Transverse colon (tissue), 4 donors: ENCODE data around the gene NAT10.

Source experiments
- POLR2A ChIP-seq: fragments of 450-650 bp; IDR thresholded peaks from one replicate; pipeline ENCODE4 v1.6.1; 2016; ENCODE audit warnings: antibody characterized with exemption, mild to moderate bottlenecking, moderate library complexity
- POLR2AphosphoS5 ChIP-seq, 3 donors: sonication (generic); formaldehyde crosslinking; IDR thresholded peaks; one replicate each; pipeline ENCODE4 v1.6.1; 2016; ENCODE audit warnings: antibody characterized with exemption in 3 of 3
- TF ChIP-seq, protein P1 (sequence below), 5 experiments: fragments of 200-600 bp in 3 of 5; fragments of 450-650 bp in 2 of 5; sonication (generic) in 3 of 5; IDR thresholded peaks; 1 replicate in 2 of 5; 2 replicates in 3 of 5; pipeline ENCODE4 v1.5.1; 2016 to 2017; ENCODE audit warnings: antibody characterized with exemption in 5 of 5, inconsistent platforms in 3 of 5, mild to moderate bottlenecking in 2 of 5, moderate library complexity in 1 of 5

DNA sequence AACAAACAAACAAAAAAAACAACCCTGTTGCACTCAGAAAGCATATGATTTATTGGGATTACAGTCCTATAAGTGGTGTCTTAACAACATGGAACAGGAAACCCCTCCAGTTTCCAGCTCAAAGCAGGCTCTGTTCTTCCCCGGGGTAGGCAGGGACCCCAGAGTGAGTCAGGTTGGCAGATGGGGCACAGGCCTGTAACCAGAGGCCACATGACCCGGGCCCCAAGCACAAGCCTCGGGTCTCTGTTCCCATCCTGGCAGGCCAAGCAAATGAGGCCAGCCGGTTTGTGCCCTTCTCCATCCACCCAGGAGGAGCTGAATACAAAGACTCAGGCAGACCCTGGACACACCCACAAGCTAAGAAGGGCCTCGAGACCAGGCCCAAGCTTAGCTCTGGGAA is 75.8 kb downstream of the NAT10 start:
- TF ChIP-seq, protein P1, sequence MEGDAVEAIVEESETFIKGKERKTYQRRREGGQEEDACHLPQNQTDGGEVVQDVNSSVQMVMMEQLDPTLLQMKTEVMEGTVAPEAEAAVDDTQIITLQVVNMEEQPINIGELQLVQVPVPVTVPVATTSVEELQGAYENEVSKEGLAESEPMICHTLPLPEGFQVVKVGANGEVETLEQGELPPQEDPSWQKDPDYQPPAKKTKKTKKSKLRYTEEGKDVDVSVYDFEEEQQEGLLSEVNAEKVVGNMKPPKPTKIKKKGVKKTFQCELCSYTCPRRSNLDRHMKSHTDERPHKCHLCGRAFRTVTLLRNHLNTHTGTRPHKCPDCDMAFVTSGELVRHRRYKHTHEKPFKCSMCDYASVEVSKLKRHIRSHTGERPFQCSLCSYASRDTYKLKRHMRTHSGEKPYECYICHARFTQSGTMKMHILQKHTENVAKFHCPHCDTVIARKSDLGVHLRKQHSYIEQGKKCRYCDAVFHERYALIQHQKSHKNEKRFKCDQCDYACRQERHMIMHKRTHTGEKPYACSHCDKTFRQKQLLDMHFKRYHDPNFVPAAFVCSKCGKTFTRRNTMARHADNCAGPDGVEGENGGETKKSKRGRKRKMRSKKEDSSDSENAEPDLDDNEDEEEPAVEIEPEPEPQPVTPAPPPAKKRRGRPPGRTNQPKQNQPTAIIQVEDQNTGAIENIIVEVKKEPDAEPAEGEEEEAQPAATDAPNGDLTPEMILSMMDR (IDR thresholded peaks at IDR 0.05) = no peak
- no peak for TF ChIP-seq POLR2AphosphoS5 (IDR thresholded peaks at IDR 0.05)
- TF ChIP-seq POLR2A = no peak
